Thyroid gland (tissue), 4 donors: ENCODE results near the gene A4GALT.

Experiments used
- CTCF ChIP-seq, 6 experiments: fragments of 200-600 bp in 3 of 6; fragments of 450-650 bp in 3 of 6; sonication (generic) in 3 of 6; IDR thresholded peaks; one replicate each; pipeline ENCODE4 v1.5.1; 2016 to 2019; ENCODE audit warnings: antibody characterized with exemption in 6 of 6, mild to moderate bottlenecking in 2 of 6, inconsistent platforms in 1 of 6, moderate library complexity in 1 of 6
- POLR2A ChIP-seq, 2 donors: fragments of 450-650 bp; IDR thresholded peaks; one replicate each; pipeline ENCODE4 v1.6.1; 2017; ENCODE audit warnings: antibody characterized with exemption in 2 of 2, mild to moderate bottlenecking in 2 of 2, moderate library complexity in 1 of 2

- TF ChIP-seq POLR2A (IDR thresholded peaks at IDR 0.05) (no peak), CTCF (IDR thresholded peaks at IDR 0.05) (no peak)
Measured at GRCh38 chr22:42678894-42679293, 41.8 kb downstream of the A4GALT start.
